Stimulated activated CD4-positive, alpha-beta T cell treated with anti-CD3 and anti-CD28 coated beads, Interleukin-12 subunit alpha, Interleukin-12 subunit beta, amount 100 ng/mL, for 24 hours (primary cell): Measurements from ENCODE around the gene BMERB1.
"Not testable (repeated sequence)": the region's sequence is repeated elsewhere in the genome, so short reads cannot be mapped to it uniquely, and the experiment has no call there.

Experiments
- DNase-seq, 2 experiments: peaks; one replicate each; pipeline ENCODE4 v3.0.0-alpha.2; 2020; ENCODE audit warnings: low read depth in 2 of 2

BMERB1 gene

DNA sequence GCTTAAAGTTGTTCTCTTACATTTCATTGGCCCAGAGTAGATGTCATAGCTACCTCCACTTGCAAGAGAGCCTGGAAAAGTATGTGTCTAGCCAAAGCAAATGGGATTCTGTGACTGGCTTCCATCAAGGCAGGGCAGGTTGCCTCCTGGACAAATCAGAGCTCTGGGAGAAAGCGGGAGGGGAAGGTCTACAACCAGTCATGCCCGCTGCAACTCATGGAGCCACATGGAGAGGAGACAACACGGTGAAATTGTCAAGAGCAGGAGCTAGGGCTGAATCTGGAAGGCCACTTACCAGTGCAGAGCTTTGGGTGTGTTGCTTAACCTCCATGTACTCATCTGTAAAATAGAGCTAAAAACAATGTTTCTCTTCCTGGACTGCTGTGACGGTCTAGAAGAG lies 124.8 kb downstream of the BMERB1 start:
- no peak for DNase-seq

DNA sequence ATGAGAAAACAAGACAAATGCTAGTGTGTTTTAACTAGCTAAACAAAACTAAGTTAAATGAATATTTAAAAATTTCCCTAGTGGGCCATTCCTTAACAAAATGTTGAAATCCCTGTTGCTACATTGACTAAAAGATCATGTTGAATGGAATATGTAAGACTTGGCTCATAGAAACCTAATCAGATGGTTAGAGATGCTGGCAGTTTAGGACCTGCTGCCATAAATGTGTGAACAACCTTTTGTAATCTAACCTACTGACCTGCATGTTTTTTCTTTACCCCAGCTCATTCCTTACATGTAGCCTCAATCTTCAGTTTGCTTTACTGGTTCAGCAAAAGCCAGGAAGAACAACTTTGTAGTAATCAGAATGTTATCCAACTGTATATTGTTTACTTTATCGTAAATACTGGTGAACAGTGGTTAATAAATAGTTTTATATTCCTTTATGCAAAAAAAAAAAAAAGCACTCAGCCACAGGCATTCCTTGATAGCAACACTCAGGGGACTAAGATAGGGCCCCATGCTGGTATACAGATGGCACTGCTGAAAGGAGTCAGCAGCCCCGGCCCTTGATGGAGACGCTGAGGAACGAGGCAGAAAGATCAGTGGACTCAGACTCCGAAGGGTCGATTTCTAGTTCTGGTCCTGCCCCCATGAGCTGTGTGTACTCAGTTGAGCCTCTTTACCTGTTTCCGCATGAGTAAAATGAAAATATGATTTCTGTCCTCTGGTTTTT lies 130.4 kb downstream of the BMERB1 start:
- no peak for DNase-seq

DNA sequence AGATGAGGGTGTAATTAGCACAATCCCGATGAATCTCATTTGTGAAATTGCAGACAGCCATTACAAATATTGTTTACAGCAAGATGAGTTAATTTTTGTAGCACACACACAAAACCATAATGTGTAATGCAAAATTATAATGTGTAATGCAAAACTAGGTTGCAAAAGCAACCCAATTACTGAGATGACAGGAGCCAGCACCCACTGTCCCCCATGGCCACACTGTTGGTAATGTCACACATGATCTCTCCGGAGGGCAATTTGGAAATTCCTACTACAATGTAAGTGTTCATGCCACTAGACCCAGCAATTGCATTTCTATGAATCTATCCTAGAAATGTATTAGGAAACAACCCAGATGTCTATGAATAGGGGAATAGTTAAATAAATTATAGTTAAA lies 131.7 kb downstream of the BMERB1 start:
- no peak for DNase-seq

DNA sequence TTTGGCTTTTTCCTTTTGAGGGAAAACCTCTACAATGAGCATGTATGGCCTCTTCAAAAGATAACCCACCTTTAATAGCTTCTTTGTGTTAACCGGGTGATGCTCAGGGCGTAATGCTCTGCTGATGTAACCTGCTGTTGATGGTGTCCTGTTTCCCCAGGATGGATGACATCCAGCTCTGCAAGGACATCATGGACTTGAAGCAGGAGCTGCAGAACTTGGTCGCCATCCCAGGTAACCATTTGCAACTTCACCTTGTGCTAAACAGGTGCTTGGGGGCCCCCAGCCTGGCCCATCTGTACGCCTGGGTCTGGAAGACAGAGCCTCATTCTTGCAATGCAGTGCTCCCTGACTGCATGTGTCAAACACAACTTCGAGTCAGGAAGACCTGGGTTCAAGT lies 133.4 kb downstream of the BMERB1 start:
- DNase-seq = no peak

DNA sequence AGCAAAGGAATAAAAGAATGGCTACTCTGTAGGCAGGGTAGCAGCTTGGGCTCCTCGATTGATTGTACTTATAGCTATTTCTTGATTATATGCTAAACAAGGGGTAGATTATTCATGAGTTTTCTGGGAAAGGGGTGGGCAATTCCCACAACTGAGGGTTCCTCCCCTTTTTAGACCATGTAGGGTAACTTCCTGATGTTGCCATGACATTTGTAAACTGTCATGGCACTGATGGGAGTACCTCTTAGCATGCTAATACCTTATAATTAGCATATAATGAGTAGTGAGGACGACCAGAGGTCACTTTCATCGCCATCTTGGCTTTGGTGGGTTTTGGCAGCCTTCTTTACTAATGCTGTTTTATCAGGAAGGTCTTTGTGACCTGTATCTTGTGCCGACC lies 136.3 kb downstream of the BMERB1 start:
- not testable (repeated sequence) for DNase-seq

- no peak for DNase-seq
Observed at GRCh38 chr16:15571557-15571956, 137.2 kb downstream of the BMERB1 start.

DNA sequence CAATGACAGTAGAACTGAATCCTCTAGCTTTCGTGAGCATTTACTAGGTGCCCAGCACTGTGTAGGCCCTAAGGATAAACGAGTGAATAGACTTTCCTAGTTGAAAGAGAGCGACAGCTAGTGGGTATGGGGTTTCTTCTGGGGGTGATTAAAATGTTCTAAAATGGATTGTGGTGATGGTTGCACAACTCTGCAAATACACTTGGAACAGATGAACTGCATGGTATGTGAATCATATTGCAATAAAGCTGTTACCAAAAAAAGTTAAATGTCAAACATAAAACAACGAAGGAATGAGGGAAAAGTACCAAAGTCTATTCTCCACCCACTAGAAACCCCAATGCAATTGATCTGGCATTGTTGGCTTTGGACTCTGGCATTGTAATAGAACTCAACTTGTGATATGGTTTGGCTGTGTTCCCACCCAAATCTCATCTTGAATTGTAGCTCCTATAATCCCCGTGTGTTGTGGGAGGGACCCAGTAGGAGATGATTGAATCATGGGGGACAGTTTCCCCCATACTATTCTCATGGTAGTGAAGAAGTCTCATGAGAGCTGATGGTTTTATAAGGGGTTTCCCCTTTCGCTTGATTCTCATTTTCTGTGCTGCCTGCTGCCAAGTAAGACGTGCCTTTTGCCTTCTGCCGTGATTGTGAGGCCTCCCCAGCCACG lies 138.1 kb downstream of the BMERB1 start:
- DNase-seq = no peak

DNA sequence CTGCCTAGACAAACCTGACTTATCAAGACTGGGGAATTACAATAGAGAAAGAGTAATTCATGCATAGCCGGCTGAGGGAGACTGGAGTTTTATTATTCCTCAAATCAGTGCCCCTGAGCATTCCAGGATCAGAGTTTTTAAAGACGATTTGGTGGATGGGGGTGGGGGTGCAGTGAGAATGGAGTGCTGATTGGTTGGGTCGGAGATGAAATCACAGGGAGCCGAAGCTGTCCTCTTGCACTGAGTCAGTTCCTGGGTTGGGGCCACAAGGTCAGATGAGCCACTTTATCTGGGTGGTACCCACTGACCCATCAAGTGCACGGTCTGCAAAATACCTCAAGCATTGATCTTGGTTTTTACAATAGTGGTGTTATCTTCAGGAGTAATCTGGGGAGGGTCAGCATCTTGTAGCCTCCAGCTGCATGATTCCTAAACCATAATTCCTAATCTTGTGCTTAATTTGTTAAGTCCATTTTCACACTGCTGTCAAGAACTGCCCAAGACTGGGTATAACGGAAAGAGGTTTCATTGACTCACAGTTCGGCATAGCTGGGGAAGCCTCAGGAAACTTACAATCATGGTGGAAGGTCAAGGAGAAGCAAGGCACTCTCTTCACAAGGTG lies 139.0 kb downstream of the BMERB1 start:
- no peak for DNase-seq

GRCh38 chr16:15573896-15574613 lies 139.7 kb downstream of the BMERB1 start:
- DNase-seq = not testable (repeated sequence)

DNA sequence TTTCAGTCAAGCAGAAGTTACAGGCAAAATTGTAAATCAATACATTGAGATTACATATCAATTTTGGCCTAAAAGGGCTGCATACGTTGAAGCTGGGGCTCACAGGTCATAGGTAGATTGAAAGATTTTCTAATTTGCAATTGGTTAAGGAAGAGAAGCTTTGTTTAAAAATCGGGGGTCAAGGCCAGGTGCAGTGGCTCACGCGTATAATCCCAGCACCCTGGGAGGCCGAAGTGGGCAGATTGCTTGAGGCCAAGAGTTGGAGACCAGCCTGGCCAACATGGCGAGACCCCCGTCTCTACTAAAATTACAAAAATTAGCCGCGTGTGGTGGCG lies 140.2 kb downstream of the BMERB1 start:
- DNase-seq = no peak

DNA sequence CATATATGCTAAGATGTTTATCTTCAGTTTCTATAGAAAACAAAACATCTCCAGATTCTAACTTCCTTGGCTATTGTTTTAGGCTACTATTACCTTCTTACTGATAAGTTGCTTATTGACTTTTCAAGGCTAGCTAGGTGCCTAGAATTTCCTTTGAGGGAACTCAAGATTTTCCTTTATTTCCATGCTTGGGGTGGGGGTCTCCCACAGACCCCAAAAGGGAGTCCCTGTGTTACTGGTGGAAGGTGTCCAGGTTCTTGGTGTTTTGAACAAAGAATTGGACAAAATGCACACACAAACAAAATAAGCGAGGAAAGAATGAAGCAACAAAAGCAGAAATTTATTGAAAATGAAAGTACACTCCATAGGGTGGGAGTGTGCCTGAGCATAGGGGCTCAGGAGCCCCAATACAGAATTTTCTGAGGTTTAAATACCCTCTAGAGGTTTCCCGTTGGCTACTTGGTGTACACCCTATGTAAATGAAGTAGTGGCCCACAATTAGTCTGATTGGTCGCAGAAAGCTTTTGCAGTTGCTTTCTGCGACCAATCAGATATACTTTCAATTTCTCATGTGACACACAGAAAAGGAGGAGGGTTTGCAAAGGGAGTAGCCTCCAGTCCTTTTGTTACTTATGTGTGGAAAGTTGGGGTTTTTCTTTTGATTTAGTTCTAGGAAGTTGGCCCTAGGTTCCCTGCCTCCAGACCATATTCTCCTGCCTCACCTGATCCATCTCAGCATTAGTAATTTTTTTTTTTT lies 141.1 kb downstream of the BMERB1 start:
- no peak for DNase-seq

- DNase-seq = no peak
Observed at GRCh38 chr16:15576960-15577958, 142.9 kb downstream of the BMERB1 start.

DNA sequence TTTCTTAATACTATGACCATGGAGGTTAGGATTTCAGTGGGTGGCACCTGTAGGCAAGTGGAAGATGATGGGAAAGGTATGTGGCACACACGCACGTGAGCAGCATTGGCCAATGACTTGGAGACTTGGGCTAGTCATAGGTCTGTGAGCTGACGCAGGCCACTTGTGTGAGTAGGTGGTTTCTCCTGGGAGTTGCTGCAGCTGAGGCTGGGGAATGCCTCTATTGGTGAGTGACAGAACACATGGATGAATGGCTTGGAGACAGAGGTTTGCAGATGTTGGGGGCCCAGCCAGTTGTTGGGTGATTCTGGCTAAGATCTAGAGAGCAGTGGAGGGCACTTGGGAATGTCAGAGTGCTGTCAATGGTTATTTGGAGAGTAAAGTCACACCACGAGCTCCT lies 144.4 kb downstream of the BMERB1 start:
- DNase-seq = no peak

GRCh38 chr16:15581127-15581815 lies 146.9 kb downstream of the BMERB1 start:
- no peak for DNase-seq

DNA sequence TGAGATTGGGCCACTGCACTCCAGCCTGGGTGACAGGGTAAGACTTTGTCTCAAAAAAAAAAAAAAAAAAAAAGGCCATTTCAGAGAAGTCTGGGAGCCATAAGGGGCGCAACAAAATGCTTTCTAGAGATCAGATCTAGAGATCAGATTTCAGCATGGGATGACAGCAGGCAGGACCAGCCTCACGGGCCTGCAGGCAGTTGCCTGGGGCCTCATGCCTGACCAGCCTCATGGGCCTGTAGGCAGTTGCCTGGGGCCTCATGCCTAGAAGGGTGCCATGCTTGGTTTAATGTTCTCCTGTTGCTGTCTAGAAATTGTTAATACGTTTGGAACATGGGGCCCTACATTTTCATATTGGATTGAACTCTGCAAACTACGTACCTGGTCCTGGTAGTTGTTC lies 149.1 kb downstream of the BMERB1 start:
- no peak for DNase-seq

DNA sequence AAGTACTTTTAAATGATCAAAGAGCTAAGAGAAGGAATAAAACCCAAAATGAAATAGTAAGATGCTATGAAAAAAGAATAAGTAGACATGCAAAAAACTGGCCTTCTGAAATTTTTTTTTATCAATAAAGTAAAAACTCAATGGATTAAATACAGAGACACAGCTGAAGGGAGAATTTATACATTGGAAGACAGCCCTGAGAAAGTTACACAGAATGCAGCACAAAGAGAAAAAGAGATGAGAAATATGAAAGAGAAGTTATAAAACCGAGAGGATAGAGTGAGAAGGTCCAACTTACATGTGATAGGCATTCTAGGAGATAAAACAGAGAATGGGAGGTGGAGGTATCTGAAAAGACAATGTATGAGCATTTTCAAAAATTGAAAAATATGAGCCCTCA lies 151.6 kb downstream of the BMERB1 start:
- no peak for DNase-seq

DNA sequence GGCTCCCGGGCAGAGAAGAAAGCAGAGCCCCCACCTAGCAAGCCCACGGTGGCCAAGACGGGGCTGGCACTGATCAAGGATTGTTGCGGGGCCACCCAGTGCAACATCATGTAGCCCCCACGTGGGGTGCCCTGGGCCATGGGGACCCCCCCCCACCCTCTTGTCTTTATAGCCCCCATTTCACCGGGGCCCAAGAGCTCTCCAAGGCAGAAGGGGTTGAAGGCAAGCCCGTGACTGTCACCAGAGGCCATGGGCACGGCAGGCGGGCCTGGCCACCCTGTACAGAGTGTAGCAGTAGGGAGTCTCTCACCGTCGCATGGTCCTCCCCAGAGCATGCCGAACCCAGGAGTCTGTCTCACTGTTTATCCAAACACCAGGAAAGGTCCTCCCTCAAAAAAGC lies 152.3 kb downstream of the BMERB1 start:
- no peak for DNase-seq

DNA sequence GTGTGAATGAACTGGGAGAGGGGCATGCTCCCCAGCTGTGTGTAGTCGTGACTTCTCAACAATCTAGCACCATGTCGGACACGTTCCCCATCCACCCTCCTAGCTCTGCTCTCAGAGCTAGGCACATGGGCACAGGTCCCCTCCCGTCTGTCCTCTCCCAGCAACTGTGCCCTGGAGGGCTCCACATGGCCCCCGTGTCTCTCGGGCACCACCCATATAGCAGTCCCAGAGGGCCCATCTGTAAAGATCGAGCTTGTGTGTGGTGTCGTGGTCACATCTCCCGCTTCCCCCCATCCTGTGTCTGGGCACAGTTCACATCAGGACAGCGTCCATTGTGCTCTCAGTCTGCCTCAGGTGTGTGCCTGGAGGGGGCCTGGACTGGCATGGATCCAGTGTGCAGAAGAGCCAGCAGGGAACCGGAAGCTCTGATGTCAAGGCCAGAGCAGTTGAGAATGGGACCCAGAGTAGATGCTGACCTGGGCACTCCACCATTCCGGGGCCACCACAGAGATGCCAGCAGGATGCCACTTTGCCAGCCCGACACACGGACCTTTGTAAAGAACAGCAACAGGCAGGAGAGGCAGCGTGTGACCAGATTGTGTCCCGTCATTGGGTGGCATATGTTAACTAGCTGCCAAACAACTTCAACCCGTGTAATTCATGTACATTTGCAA lies 152.9 kb downstream of the BMERB1 start:
- no peak for DNase-seq

- no peak for DNase-seq
Observed at GRCh38 chr16:15592324-15592723, 157.9 kb downstream of the BMERB1 start.
